ENCODE data around the gene GREB1L. TPM values are rescaled to one million over a fixed set of nuclear protein-coding genes. Genes with fewer than 3 reads are reported as not detected.

Gene GREB1L
- total and polyA plus RNA-seq, 10 of the 15 experiments (the other 5 are each of a cell fraction or from before 2014, with no cell fraction given), result under 0.01 to 0.11 (median 0.03) TPM; not detected in 1

DNA sequence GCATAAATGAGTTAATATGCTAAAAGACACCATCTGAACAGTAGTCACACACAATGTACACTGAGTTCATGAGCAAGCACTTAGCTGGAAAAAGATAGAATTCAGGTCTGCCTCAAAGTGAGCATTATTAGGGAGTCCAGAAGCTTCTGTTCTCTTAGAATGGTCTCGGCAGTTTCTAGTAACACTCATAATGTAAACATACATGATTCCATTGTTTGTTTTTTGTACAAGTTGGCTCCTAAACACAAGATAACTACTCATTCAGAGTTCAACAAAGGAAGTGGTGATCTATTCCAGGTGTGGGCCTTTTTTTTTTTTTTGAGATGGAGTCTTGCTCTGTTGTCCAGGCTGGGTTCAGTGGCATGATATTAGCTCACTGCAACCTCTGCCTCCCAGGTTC, 292.3 kb downstream of the GREB1L start (continued):
- TF ChIP-seq GABPA (IDR thresholded peaks at IDR 0.05; ENCODE audit: low read depth) (no peak), ZNF384 (IDR thresholded peaks at IDR 0.05; ENCODE audit: borderline replicate concordance, low read depth, low read length) (no peak), SP1 (IDR thresholded peaks at IDR 0.05; ENCODE audit: low read depth, low read length) (no peak), RFX5 (IDR thresholded peaks at IDR 0.05; ENCODE audit: low read depth, low read length) (no peak), YBX1 (IDR thresholded peaks at IDR 0.05) (no peak), BMI1 (IDR thresholded peaks at IDR 0.05; ENCODE audit: borderline replicate concordance) (no peak), TCF3 (IDR thresholded peaks at IDR 0.05; ENCODE audit: borderline replicate concordance, insufficient read depth, low read depth, low read length) (no peak), ZNF24 (IDR thresholded peaks at IDR 0.05) (no peak), STAT3 (IDR thresholded peaks at IDR 0.05; ENCODE audit: low read depth, low read length) (no peak), MTA3 (IDR thresholded peaks at IDR 0.05; ENCODE audit: borderline replicate concordance, low read length) (no peak)
- TF ChIP-seq, protein P1, sequence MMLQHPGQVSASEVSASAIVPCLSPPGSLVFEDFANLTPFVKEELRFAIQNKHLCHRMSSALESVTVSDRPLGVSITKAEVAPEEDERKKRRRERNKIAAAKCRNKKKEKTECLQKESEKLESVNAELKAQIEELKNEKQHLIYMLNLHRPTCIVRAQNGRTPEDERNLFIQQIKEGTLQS (IDR thresholded peaks at IDR 0.05; ENCODE audit: borderline replicate concordance, extremely low read depth, low read depth, low read length), result no peak
- TF ChIP-seq, protein P2, sequence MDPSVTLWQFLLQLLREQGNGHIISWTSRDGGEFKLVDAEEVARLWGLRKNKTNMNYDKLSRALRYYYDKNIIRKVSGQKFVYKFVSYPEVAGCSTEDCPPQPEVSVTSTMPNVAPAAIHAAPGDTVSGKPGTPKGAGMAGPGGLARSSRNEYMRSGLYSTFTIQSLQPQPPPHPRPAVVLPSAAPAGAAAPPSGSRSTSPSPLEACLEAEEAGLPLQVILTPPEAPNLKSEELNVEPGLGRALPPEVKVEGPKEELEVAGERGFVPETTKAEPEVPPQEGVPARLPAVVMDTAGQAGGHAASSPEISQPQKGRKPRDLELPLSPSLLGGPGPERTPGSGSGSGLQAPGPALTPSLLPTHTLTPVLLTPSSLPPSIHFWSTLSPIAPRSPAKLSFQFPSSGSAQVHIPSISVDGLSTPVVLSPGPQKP (IDR thresholded peaks at IDR 0.05; ENCODE audit: low read depth, low read length), result no peak
- TF ChIP-seq, protein P3, sequence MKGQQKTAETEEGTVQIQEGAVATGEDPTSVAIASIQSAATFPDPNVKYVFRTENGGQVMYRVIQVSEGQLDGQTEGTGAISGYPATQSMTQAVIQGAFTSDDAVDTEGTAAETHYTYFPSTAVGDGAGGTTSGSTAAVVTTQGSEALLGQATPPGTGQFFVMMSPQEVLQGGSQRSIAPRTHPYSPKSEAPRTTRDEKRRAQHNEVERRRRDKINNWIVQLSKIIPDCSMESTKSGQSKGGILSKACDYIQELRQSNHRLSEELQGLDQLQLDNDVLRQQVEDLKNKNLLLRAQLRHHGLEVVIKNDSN (IDR thresholded peaks at IDR 0.05; ENCODE audit: borderline replicate concordance, extremely low read length, insufficient read depth, low read depth, low read length), result no peak
- TF ChIP-seq, protein P4, sequence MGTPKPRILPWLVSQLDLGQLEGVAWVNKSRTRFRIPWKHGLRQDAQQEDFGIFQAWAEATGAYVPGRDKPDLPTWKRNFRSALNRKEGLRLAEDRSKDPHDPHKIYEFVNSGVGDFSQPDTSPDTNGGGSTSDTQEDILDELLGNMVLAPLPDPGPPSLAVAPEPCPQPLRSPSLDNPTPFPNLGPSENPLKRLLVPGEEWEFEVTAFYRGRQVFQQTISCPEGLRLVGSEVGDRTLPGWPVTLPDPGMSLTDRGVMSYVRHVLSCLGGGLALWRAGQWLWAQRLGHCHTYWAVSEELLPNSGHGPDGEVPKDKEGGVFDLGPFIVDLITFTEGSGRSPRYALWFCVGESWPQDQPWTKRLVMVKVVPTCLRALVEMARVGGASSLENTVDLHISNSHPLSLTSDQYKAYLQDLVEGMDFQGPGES (IDR thresholded peaks at IDR 0.05), result no peak

Measured in GM12878 (cell line).